GM12864 (cell line): Measurements from ENCODE around the gene PCDHGA1.

Source experiments
- DNase-seq: peaks from one replicate; pipeline ENCODE4 v3.0.0-alpha.2; 2011; ENCODE audit warnings: low read depth
- H3K4me3 ChIP-seq: 2 replicates; pipeline ENCODE4 v1.5.1; 2011; ENCODE audit warnings: mild to moderate bottlenecking, low read depth, low read length, control low read depth
- CTCF ChIP-seq: IDR thresholded peaks from 2 replicates; pipeline ENCODE4 v1.5.1; 2011; ENCODE audit warnings: low read depth, mild to moderate bottlenecking, moderate library complexity, low read length, control low read depth, inconsistent platforms; ENCODE audit errors: missing control alignments

The PCDHGA1 gene

GRCh38 chr5:141534492-141535213 is 204.3 kb downstream of the PCDHGA1 start:
- no peak for DNase-seq
- no peak overlapping the region for H3K4me3 ChIP-seq
- TF ChIP-seq CTCF, result no peak

GRCh38 chr5:141543053-141543452 is 212.7 kb downstream of the PCDHGA1 start:
- no peak overlapping the region for H3K4me3 ChIP-seq
- no peak for DNase-seq
- TF ChIP-seq CTCF, result no peak

DNA sequence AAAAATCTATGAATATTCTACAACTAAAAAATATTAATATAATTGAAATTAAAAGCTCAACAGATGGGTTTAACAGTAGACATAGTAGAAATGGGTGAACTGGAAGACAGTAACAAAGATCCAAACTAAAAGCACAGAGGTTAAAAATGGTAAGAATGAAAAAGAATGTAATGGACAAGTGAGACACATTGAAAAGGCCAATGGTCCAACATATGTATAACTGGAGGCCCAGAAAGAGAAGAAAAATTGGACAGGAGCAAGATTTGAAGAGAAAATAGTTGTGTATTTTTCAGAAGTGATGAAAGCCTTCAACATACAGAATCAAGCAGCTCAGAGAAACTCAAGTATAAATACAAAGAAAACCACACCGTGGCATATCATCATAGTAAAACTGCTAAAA is 217.2 kb downstream of the PCDHGA1 start:
- no peak for TF ChIP-seq CTCF
- DNase-seq, result no peak

GRCh38 chr5:141547921-141548320 is 217.6 kb downstream of the PCDHGA1 start:
- H3K4me3 ChIP-seq, result no peak overlapping the region
- no peak for DNase-seq
- TF ChIP-seq CTCF, result no peak

More for the DNA sequence above, 217.2 kb downstream of the PCDHGA1 start:
- H3K4me3 ChIP-seq, result no peak overlapping the region

DNA sequence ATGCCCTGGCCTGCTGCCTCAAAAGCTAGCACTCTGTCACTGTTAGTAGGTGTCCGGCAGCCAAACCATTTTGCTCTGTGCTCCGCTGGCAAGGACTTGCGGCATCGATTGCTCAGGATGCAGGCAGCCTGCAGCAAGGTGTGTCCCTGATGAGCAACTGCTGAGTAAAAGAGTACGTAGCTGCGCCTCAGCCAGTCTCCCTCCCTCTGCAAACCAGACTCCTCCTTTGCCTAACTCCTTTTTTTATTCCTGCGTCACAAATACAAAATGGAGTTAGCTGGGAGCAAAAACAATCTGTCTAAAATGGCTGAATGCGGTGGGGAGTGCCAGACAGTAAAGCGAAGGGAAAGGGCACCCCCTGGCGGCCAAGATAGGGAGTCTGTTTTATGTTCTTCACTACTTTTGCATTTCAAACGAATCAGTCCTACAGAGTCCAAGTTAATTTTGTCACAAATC is 227.4 kb downstream of the PCDHGA1 start:
- no peak overlapping the region for H3K4me3 ChIP-seq
- peak; percentile 62 for DNase-seq
- peak; percentile 76 for TF ChIP-seq CTCF

DNA sequence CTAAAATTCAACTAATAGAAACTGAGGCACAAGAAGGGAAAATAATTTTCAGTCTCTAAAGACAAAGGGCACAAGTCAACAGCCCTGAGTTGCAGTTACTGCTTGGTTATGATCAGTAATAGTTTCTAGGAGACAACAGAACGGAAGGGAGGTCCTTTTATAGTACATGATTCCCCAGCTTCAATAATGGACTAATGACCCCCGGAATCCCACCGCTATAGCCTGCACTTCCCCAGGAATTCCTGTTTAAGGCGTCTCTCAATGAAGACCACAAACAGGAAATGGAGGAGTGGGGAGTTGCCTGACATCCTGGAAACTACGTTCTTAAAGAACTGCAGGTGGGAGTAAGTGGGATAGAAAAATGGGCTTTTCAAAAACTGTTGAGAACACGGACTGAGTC is 227.8 kb downstream of the PCDHGA1 start:
- no peak for TF ChIP-seq CTCF
- no peak for DNase-seq
- no peak overlapping the region for H3K4me3 ChIP-seq

GRCh38 chr5:141559461-141559860 is 229.1 kb downstream of the PCDHGA1 start:
- no peak for DNase-seq
- H3K4me3 ChIP-seq, result no peak overlapping the region
- no peak for TF ChIP-seq CTCF
